ENCODE measurements around the gene VAV3. TPM values are rescaled to one million over a fixed set of nuclear protein-coding genes. Genes with fewer than 3 reads are reported as not detected.
"Not testable (repeated sequence)": the region's sequence is repeated elsewhere in the genome, so short reads cannot be mapped to it uniquely, and the experiment has no call there.

Gene VAV3
- total RNA-seq, 1 donor from 2014 or later, result 0.12 TPM

DNA sequence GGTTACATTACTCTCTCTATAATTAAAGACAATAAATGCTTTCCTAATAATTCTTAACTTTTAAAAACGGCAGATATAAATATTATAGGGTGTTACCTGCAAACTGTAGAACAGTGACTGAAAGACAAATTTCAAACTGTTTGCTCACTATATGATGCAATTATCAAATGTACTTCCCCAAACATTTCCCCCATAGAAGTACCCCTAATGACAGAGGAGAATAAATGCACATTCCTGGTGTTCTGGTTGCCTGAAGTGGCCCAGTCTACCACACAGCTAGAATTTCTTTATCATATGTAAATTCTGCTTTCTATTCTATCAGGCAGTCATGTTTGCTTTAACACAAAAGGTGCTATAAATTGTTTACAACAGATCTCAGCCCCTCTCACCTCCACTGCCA is 70.4 kb downstream of the VAV3 start:
- no peak for DNase-seq (ENCODE audit: low spot score)
- Mint-ChIP-seq H3K27ac (ENCODE audit: unreplicated experiment) (no peak overlapping the region), H3K4me3 (ENCODE audit: unreplicated experiment) (no peak overlapping the region), H3K27me3 (ENCODE audit: low read depth) (peaks cover 5% of the 10 kb centered on the region), H3K9me3 (ENCODE audit: low read depth) (no peaks in the 10 kb centered on the region), H3K36me3 (ENCODE audit: low read depth) (no peaks in the 10 kb centered on the region), H3K4me1 (ENCODE audit: low read depth) (peaks cover 7% of the 10 kb centered on the region)
- TF ChIP-seq, protein P1, sequence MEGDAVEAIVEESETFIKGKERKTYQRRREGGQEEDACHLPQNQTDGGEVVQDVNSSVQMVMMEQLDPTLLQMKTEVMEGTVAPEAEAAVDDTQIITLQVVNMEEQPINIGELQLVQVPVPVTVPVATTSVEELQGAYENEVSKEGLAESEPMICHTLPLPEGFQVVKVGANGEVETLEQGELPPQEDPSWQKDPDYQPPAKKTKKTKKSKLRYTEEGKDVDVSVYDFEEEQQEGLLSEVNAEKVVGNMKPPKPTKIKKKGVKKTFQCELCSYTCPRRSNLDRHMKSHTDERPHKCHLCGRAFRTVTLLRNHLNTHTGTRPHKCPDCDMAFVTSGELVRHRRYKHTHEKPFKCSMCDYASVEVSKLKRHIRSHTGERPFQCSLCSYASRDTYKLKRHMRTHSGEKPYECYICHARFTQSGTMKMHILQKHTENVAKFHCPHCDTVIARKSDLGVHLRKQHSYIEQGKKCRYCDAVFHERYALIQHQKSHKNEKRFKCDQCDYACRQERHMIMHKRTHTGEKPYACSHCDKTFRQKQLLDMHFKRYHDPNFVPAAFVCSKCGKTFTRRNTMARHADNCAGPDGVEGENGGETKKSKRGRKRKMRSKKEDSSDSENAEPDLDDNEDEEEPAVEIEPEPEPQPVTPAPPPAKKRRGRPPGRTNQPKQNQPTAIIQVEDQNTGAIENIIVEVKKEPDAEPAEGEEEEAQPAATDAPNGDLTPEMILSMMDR (IDR thresholded peaks at IDR 0.05), result no peak

DNA sequence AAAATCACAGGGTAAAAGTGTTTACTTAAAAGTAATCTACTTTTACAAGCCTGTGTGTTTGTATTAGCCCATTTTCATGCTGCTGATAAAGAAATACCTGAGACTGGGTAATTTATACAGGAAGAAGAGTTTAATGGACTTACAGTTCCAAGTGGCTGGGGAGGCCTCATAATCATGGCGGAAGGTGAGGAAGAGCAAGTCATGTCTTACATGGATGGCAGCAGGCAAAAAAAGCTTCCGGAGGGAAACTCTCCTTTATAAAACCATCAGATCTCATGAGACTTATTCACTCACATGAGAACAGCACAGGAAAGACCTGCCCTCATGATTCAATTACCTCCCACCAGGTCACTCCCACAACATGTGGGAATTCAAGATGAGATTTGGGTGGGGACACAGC is 71.6 kb downstream of the VAV3 start:
- H3K9me3 Mint-ChIP-seq (ENCODE audit: low read depth); H3K27me3 Mint-ChIP-seq (ENCODE audit: low read depth); H3K4me3 Mint-ChIP-seq (ENCODE audit: unreplicated experiment); H3K27ac Mint-ChIP-seq (ENCODE audit: unreplicated experiment); DNase-seq (ENCODE audit: low spot score); H3K4me1 Mint-ChIP-seq (ENCODE audit: low read depth); H3K36me3 Mint-ChIP-seq (ENCODE audit: low read depth): not testable (repeated sequence)

DNA sequence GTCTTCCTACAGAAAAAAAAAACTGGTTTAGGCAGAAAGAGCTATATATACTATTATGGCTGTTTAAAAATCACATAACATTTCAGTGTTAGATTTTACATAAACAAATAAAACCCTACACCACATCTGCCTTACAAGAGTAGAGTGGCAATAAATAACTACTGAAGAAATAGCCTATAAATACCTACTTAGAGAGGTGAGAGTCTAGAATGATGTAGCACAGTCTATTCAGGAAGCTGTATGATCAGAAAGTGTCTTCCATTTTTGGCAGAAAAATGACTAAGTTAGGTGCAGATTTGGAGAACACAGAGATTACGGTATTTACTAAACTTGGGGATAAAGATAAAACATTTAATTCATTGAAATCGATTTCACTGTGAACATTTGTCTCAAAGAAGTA is 75.5 kb downstream of the VAV3 start:
- H3K9me3 Mint-ChIP-seq (ENCODE audit: low read depth), result no peaks in the 10 kb centered on the region
- TF ChIP-seq, protein P1 (IDR thresholded peaks at IDR 0.05), result no peak
- H3K36me3 Mint-ChIP-seq (ENCODE audit: low read depth), result no peaks in the 10 kb centered on the region

DNA sequence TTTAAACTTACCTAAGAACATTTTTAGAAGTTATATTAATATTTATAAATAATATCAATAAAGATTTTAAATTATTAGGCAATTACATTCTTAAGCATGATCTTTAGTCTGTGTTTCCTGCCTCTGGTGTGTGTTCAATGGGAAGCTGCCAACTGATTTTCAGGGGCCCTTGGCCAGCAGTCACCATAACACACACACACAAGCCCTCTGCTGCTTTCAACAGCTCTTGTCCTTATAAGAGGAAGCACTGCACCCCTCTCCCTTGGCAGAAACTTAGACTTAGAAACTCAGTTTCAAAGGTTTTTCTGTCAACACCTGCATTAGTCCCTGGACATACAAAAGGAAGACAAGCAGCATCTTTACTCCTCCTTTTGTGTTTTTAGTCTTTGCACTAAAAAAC is 81.4 kb downstream of the VAV3 start:
- Mint-ChIP-seq H3K4me3 (ENCODE audit: unreplicated experiment) (no peak overlapping the region), H3K36me3 (ENCODE audit: low read depth) (no peaks in the 10 kb centered on the region), H3K4me1 (ENCODE audit: low read depth) (no peaks in the 10 kb centered on the region), H3K27ac (ENCODE audit: unreplicated experiment) (no peak overlapping the region), H3K27me3 (ENCODE audit: low read depth) (peaks cover 11% of the 10 kb centered on the region), H3K9me3 (ENCODE audit: low read depth) (no peaks in the 10 kb centered on the region)
- DNase-seq (ENCODE audit: low spot score), result no peak
- TF ChIP-seq, protein P1 (IDR thresholded peaks at IDR 0.05), result no peak

More for the DNA sequence above, 75.5 kb downstream of the VAV3 start:
- Mint-ChIP-seq H3K27ac (ENCODE audit: unreplicated experiment) (no peak overlapping the region), H3K4me1 (ENCODE audit: low read depth) (peaks cover 7% of the 10 kb centered on the region), H3K4me3 (ENCODE audit: unreplicated experiment) (no peak overlapping the region), H3K27me3 (ENCODE audit: low read depth) (peaks cover 4% of the 10 kb centered on the region)
- no peak for DNase-seq (ENCODE audit: low spot score)

DNA sequence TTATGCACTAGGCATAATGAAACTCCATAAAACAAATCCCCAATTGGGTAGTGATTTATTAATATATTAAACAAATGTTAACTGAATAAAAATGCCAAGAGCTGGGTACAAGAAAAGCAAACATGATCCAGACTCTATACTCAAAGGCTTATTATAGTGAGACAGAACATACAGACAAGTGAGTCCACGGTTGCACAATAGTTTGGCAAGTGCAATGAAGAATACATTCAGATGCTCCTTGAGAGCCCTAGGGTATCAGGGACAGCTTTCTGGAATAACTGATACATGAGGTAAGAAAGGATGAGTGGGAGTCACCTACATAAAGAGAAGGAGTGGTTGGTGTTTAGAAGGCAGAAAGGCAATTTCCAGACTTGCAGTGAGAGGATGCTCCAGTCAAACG is 85.1 kb downstream of the VAV3 start:
- H3K4me3 Mint-ChIP-seq (ENCODE audit: unreplicated experiment), result no peak overlapping the region
- no peak for DNase-seq (ENCODE audit: low spot score)
- H3K4me1 Mint-ChIP-seq (ENCODE audit: low read depth), result no peaks in the 10 kb centered on the region
- H3K27me3 Mint-ChIP-seq (ENCODE audit: low read depth), result peaks cover 7% of the 10 kb centered on the region
- peaks cover 3% of the 10 kb centered on the region for H3K36me3 Mint-ChIP-seq (ENCODE audit: low read depth)
- H3K9me3 Mint-ChIP-seq (ENCODE audit: low read depth), result no peaks in the 10 kb centered on the region
- H3K27ac Mint-ChIP-seq (ENCODE audit: unreplicated experiment), result no peak overlapping the region
- TF ChIP-seq, protein P1 (IDR thresholded peaks at IDR 0.05), result no peak

DNA sequence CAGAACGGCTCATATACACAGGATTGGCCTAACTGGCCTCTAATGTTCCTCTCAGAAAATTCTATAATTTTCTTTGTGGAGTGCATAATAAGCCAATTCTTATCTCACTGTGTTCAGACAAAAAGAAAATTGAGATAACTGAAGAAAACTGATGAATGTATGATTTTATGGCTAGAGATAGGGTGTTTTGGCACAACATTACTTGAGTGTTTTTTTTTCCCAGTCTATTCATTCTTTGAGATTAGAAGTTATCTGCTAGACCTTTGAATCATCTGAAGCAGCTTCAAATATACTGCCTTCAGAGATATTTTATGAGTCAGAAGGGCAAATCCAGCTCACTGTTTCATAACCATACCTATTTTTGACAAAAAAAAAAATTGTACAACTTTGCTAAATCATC is 85.6 kb downstream of the VAV3 start:
- H3K4me1 Mint-ChIP-seq (ENCODE audit: low read depth), result peaks cover under 1% of the 10 kb centered on the region
- no peak overlapping the region for H3K4me3 Mint-ChIP-seq (ENCODE audit: unreplicated experiment)
- no peaks in the 10 kb centered on the region for H3K9me3 Mint-ChIP-seq (ENCODE audit: low read depth)
- H3K36me3 Mint-ChIP-seq (ENCODE audit: low read depth), result peaks cover 3% of the 10 kb centered on the region
- DNase-seq (ENCODE audit: low spot score), result no peak
- H3K27ac Mint-ChIP-seq (ENCODE audit: unreplicated experiment), result no peak overlapping the region
- peaks cover 7% of the 10 kb centered on the region for H3K27me3 Mint-ChIP-seq (ENCODE audit: low read depth)
- TF ChIP-seq, protein P1 (IDR thresholded peaks at IDR 0.05), result no peak
